Measurements from ENCODE around the gene CFAP65. TPM values are rescaled to one million over a fixed set of nuclear protein-coding genes. Genes with fewer than 3 reads are reported as not detected.

CFAP65 gene
- total RNA-seq, 1 donor = not detected

Small RNAs within 50 kb of the gene (small RNA-seq; reads per million reads assigned to genes)
- gene MIR3131 (not detected), gene MIR375 (not detected)

Other genes starting within 250 kb of the CFAP65 start
- not detected for gene PRKAG3, start 209.7 kb downstream of the CFAP65 start, total RNA-seq
- 0.27 TPM for gene WNT6, start 181.7 kb downstream of the CFAP65 start, total RNA-seq
- 1.1 TPM for gene WNT10A, start 160.7 kb downstream of the CFAP65 start, total RNA-seq
- under 0.01 TPM for gene CDK5R2, start 81.8 kb downstream of the CFAP65 start, total RNA-seq
- not detected for gene FEV, start 56.3 kb downstream of the CFAP65 start, total RNA-seq
- not detected for gene CRYBA2, start 48.1 kb downstream of the CFAP65 start, total RNA-seq
- 0.27 TPM for gene IHH, start 19.4 kb upstream of the CFAP65 start, total RNA-seq
- 27.2 TPM for gene NHEJ1, start 119.3 kb upstream of the CFAP65 start, total RNA-seq
- gene SLC23A3, start 128.5 kb upstream of the CFAP65 start, total RNA-seq = 0.27 TPM
- gene CNPPD1, start 135.4 kb upstream of the CFAP65 start, total RNA-seq = 60.1 TPM
- gene RETREG2, start 136.8 kb upstream of the CFAP65 start, total RNA-seq = 108 TPM
- gene ZFAND2B, start 165.3 kb upstream of the CFAP65 start, total RNA-seq = 87.8 TPM
- 11.3 TPM for gene ABCB6, start 177.4 kb upstream of the CFAP65 start, total RNA-seq
- 56.8 TPM for gene ATG9A, start 188.1 kb upstream of the CFAP65 start, total RNA-seq
- 38.5 TPM for gene ANKZF1, start 188.3 kb upstream of the CFAP65 start, total RNA-seq
- 21.8 TPM for gene GLB1L, start 203.9 kb upstream of the CFAP65 start, total RNA-seq
- gene STK16, start 204.0 kb upstream of the CFAP65 start, total RNA-seq = 39.6 TPM
- not detected for gene TUBA4B, start 211.7 kb upstream of the CFAP65 start, total RNA-seq
- 22.9 TPM for gene TUBA4A, start 212.4 kb upstream of the CFAP65 start, total RNA-seq
- 24.8 TPM for gene DNAJB2, start 237.8 kb upstream of the CFAP65 start, total RNA-seq